GM20431 (cell line): ENCODE results near the gene MYH11.
"Not testable (repeated sequence)": the region's sequence is repeated elsewhere in the genome, so short reads cannot be mapped to it uniquely, and the experiment has no call there.

Experiments used
- in situ Hi-C: fragments of 300-500 bp; cut with MseI, MboI; formaldehyde crosslinking; loops from one replicate; pipeline ENCODE4 v1.15.0; 2020; ENCODE audit warnings: low sequenced_read_pairs; ENCODE audit not compliant: unreplicated experiment

MYH11 gene

DNA sequence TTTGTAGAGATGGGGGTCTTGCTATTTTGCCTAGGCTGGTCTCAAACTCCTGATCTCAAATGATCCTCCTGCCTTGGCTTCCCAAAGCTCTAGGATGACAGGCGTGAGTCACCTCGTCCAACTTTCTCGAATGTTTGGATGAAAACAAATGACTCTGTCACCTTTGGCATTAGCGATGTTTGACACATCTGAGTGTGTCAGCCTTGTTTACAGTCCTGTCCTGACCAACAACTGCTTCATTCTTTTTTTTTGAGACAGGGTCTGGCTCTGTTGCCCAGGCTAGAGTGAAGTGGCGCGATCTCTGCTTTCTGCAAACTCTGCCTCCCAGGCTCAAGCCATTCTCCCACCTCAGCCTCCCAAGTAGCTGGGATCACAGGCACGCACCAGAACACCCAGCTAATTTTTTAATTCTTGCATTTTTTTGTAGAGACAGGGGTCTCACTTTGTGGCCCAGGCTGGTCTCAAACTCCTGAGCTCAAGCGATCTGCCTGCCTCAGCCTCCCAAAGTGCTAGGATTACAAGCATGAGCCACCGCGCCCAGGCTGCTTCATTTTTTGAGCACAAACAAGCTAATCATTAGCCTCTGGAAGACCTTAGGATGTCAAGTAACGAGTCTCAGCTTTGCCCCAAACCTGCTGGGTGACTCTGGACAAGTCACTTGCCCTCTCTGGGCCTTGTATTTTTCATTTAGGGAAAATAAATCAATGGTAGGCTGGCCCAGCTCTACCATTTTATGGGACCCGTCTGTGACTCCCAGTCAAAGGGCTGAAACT is 7.4 kb downstream of the MYH11 start:
- in situ Hi-C loops, result no loop called here

DNA sequence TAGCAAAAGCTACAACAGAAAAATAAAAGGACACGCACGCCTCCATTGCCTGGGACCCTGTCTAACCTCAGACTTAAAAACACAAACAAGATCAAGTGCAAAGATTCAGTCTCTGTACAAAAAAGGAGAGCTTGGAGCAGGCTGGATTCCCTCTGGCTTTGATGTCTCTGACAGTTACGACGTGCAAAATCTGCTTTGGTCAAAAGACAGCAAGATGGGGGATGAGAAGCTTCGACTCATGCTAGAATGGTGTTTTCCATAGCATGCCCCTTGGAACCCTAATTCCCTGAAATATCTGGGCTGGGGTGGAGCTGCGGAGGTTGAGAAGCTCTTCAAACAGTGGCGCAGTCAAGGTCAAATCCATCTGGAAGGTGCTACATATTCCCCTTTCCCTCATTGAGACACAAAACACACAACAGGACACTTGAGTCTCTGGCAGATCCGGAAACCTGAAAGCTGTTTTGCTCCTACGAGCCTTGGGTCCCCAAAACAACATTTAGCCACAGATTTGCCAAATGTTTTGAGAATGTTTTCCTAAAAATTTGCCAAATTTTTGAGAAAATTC is 9.1 kb downstream of the MYH11 start:
- in situ Hi-C loops, result no loop called here

DNA sequence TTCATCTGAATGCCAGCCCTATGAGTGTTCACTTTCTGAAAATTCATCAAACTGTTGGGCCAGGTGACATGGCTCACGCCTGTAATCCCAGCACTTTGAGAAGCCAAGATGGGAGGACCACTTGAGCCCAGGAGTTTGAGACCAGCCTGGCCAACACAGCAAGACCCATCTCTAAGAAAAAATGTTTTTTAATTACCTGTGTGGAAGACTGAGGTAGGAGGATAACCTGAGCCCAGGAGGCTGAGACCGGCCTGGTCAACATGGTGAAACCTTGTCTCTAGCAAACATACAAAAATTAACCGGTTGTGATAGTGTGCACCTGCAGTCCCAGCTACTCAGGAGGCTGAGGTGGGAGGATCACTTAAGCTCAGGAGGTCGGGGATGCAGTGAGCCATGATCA is 10.3 kb downstream of the MYH11 start:
- in situ Hi-C loops, result no loop called here

DNA sequence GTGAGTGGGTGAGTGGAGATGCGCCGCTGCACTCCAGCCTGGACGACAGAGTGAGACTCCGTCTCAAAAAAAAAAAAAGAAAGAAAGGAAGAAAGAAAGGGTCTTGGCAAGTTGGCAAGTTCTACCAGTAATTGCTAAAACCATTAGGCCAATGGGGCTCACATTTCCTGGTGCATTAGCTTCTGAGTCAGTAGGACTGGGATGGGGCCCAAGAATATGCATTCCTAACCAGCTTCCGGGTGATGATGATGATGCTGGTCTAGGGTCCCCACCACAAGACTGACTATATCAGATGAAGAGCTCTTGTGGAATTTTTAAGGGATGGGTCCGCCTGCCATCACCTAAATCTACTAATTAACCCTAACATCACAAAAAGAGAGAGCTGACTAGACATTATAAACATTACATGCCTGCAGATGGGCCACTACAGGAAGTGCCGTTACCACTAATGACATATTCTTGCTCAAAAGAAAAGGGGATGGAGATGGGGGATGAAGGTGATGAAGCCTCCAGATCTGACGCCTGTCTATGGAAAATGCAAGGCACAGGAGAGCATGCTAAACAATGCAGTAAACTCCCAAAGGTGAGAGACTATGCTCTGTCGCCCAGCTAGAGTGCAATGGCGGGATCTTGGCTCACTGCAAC is 13.1 kb downstream of the MYH11 start:
- in situ Hi-C loops, result no loop called here

DNA sequence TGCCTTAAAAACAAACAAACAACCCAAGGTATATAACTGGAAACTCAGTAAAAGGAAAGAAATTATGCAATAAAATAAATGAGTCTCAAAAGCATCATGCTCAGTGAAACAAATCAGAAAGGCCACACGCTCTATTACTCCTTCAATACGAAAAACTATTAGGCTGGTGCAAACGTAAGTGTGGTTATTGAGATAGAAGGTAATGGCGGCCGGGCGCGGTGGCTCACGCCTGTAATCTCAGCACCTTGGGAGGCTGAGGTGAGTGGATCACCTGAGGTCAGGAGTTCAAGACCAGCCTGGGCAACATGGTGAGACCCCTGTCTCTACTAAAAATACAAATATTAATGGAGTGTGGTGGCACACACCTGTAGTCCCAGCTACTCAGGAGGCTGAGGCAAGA is 17.6 kb downstream of the MYH11 start:
- in situ Hi-C loops, result not testable (repeated sequence)

DNA sequence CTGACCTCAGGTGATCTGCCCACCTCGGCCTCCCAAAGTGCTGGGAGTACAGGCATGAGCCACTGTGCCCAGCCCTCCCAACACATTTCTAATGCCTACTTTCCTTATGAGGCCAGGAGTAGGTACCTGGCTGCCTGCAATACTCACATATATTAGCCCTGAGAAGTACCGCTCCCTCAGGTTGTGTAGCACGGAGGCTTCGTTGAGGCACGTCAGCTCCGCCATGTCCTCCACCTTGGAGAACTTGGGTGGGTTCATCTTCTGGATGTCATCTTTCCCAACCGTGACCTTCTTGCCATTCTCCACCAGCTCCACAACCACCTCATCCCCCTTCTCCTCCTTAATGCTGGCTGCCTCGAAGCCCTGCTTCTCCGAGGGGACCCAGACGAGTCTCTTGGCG is 19.1 kb downstream of the MYH11 start:
- in situ Hi-C loops, result no loop called here

DNA sequence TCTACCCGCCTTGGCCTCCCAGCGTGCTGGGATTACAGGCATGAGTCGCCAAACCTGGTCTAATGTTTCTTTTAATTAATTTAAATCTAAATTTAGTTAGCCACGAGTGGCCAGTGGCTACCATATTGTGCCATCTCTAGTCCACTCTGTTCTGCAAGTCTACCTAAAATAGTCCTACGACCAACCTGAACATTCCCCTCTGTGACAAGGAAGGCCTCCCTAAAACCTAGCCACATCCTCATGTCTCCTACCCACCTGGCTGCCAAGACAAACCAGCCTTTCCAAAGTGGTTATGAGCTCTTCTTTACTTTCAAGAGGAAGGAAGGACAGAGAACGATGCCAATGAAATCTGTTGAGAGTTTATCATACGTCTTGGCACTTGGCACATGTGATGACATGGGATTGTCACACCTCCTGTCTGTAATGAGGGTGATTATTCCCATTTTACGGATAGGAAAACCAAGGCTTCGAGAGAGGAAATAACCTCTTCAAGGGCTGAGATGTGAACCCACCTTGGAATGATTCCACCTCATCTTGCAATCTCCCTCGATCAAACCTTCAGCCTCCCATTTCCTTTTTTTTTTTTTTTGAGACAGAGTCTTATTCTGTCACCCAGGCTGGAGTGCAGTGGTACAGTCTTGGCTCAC is 19.7 kb downstream of the MYH11 start:
- in situ Hi-C loops, result no loop called here

DNA sequence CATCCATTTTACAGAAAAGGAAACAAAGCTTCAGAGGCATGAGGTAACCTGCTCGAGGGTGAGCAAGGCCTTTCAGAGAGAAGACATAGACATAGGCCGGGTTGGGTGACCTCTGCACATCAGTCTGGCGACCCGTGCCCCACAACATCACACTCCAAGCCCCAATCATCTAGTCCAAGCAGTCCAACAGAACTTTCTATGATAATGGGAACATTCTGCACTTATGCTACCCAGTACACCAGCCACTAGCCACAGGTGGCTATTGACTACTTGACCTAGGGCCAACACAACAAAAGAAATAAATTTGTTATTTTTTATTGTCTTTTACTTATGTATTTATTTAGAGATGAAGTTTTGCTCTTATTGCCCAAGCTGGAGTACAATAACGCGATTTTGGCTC is 20.8 kb downstream of the MYH11 start:
- in situ Hi-C loops, result no loop called here

DNA sequence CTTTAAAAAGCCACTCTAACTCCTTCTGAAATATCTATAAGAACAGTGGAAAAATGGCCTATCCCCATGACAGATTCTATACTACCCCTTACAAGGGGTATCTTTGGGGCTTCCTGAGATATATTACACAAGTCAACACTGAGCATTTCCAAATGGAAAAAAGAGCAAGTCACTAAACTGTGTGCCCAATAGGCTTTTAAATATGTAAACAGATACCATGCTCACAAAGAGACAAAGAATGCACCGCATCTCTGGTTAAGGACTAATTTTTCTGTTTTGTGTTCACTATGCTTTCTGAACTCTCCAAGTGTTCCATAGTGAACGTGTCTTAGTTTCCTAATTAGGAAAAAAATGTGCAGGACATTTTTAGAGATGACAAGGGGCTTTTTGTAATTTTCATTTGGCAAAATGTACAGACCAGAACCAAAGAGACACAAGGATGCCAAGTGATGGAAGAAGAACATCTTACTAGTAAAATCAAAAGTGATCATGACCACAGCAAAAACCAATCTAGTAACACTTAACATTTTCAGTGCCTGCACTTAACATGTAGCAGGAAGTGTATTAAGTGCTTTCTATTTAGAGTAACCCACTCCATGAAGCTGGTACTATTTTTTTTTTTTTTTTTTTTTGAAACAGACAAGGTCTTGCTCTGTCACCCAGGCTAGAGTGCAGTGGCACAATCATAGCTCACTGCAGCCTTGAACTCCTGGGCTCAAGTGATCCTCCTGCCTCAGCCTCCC is 21.5 kb downstream of the MYH11 start:
- in situ Hi-C loops, result no loop called here

DNA sequence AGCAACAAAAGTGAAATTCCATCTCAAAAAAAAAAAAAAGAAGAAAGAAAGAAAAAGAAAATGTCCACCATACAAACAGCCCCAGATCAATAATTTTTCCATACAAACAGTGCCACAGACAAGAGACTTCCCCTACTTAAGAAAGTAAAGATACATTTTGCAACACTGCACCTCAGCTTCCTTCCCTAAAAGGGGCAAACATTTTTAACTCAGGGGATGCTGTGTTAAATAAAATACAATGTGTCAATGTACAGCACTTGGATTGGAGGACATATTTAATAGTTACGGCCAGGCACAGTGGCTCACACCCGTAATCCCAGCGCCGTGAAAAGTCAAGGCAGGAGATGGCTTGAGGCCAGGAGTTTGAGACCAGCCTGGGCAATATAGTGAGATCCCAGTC is 22.3 kb downstream of the MYH11 start:
- in situ Hi-C loops, result no loop called here

DNA sequence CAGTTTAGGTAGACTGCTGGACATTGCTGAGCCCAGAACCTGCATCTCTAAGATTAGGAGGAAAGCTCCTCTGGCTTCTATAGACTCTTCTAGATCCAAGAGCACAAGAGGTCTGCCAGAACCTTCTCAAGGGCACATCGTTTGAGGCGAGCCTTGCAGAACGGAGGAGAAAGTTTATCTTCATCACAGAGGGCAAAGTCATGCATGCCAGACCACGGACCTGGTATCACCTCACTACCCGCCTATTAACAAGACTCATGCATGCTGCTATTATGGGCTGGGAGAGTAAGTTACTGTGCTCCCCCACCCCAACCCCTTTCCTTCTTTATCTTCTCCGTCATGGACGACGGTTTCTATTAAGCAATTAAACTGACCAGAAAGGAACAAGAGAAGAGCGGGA is 23.3 kb downstream of the MYH11 start:
- in situ Hi-C loops, result no loop called here

DNA sequence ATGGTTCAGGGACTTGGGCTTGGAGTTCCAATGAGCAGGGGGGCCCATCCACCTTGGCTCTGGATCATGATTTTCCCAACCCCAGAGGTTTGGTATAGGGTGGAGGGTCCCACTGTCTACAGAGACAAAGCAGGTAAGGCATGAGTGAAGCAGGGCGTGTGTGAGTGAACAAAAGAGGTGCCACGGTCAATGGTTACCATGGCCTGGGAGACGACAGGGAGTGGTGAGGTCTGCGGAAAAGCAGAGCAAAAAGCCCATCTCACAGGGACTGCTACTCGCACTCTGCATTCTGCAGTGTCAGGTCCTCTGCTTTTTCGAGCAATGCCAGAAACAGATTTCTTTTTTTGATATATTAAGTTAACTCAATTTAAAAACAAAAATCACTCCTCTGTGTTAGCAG is 24.6 kb downstream of the MYH11 start:
- in situ Hi-C loops, result no loop called here

DNA sequence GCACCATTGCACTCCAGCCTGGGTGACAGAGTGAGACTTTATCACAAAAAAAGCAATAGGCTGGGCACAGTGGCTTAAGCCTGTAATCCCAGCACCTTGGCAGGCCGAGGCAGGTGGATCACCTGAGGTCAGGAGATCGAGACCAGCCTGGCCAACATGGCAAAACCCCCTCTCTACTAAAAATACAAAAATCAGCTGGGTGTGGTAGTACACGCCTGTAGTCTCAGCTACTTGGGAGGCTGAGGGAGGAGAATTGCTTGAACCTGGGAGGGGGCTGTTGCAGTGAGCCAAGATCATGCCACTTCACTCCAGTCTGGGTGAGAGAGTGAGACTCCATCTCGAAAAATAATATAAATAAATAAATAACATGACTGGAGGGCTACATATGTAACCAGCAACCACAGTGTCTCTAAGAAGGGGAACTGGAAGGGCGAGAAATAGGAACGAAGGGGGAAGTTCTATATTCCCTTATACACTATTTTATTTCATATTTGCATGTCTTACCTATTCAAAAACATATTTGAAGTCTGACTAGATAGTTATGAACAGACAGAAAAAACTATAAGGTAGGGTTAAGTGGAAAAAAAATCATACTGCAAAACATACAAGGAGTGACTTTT is 25.9 kb downstream of the MYH11 start:
- in situ Hi-C loops, result no loop called here

DNA sequence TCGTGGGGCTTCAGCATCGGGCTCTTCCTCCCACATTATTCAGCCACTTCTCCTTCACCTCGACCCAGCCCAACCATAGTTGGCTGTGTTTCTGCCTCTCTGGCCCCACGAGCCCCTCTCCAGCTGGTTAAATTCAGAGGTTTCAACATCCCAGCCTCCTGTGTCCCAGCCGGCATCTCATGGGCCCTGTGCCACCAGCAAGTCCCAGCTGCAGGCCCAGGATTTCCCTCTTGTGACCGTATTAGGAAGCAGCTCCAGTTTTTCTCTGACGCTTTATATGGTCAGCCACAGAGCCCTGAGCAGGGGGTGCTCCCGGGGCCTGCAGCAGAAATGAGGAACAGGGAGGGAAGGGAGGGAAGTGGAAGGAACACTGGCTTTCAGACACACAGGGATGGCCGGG is 27.4 kb downstream of the MYH11 start:
- in situ Hi-C loops, result no loop called here

DNA sequence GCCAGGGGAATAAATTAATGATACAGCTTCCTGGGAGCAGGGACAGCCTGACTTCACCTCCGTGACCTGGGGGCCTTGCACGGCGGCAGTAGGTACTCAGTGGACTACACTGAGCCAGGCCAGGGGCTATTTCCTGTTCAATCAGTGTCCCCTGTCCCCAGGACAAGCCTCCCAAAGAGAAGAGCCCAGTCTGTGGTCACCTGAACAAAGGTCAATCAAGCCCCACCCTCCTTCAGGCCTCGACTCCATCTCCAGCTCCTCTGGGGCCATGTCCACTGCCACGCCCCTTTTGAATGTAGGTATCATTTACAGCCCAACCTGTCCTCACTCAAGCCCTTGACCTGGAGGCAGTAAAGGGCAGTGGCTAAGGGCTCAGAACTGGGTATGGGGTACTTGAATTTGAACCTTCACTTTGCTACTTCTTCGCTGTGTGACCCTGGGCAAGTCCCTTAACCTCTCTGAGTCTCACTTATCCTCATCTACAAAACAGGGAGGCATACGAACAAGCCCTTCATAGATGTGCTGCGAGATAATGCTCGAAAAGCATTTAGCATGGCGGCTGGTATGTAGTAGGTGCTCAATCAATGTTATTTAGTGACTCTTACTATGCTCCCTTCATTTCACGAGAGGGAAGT is 29.0 kb downstream of the MYH11 start:
- in situ Hi-C loops, result no loop called here

DNA sequence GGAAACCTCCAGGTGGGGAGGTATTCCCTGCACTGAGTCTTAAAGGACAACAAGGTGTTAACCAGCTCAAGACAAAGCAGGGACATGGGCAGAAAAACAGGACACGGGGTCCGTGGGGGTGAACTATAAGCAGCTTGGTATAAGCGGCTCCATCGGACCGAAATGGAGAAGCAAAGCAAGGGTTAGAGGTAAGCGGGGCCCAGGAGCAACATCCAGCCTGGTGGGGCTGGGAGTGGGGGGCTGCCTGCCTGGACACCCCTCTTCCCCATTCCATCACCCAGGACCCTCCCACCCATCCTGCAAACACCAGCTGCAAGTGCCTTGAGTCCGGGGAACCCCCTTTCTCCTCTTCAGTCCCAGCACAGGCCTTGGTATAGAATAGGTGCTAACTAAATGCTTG is 29.5 kb downstream of the MYH11 start:
- in situ Hi-C loops, result no loop called here

DNA sequence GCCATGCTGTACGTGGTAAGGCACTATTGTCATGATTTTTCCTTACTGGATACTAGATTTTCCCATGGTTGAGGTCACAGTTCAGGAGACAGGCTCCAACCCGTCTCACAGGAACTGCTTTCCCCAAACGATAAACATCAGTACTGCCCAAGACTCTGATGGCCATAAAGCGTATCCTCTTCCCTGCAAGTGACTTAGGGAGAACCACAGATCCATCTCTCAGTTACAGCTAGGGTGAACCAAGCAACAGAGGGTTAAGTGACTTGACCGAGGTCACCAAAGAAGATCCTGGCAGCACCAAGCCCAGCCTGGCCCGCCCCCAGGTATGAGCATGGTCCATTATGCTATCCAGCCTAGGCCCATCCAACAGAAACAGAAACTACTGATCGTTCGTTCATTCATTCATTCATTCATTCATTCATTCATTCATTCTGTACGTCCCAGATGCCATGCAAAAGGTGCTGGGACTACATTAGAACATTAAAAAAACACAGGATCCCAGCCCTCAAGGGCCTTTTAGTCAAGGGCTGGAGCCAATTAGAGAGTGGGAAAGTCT is 31.0 kb downstream of the MYH11 start:
- in situ Hi-C loops, result no loop called here

DNA sequence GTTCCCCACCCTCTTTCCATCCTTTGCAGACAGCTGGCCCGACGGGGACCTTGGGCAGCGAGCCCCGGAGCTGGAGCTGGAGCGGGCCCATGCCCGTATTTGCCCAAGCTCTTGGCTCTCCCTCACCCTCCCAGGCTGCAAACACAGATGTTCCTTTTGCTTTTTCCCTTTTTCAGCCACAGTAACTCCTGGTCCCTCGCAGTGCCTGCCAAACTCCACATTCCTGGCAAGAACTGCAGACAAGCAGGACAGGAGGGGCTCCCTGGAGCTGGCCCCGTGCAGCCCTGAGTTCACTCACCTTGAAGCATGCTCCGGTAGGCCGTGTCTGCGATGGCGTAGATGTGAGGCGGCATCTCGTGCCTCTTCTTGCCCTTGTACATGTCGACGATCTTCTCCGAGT is 33.9 kb downstream of the MYH11 start:
- in situ Hi-C loops, result no loop called here

DNA sequence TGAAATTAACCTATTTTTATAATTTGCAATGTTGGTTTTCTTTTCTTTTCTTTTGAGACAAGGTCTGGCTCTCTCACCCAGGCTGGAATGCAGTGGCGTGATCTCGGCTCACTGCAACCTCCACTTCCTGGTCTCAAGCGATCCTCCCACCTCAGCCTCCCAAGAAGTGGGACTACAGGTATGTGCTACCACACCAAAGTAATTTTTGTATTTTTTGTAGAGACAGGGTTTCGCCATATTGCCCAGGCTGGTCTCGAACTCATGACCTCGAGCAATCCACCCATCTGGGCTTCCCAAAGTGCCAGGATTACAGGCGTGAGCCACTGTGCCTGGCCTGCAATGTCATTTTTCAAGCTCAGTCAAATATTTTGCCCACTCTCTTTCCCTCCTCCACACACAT is 36.0 kb downstream of the MYH11 start:
- in situ Hi-C loops, result no loop called here
